Transverse colon (tissue), 3 donors: Measurements from ENCODE around the gene SLC22A31.

Experiments
- CTCF ChIP-seq, 5 experiments: fragments of 200-600 bp in 3 of 5; fragments of 450-650 bp in 2 of 5; sonication (generic) in 3 of 5; IDR thresholded peaks; 1 replicate in 2 of 5; 2 replicates in 3 of 5; pipeline ENCODE4 v1.5.1; 2016 to 2017; ENCODE audit warnings: antibody characterized with exemption in 5 of 5, inconsistent platforms in 3 of 5, mild to moderate bottlenecking in 2 of 5, moderate library complexity in 1 of 5
- POLR2A ChIP-seq: fragments of 450-650 bp; IDR thresholded peaks from one replicate; pipeline ENCODE4 v1.6.1; 2016; ENCODE audit warnings: antibody characterized with exemption, mild to moderate bottlenecking, moderate library complexity

GRCh38 chr16:89170346-89171215, 29.8 kb downstream of the SLC22A31 start:
- TF ChIP-seq CTCF (IDR thresholded peaks at IDR 0.05) (peak in 1 of 5 experiments; percentile 30), POLR2A (no peak)
